ENCODE measurements around the gene ABHD17A. TPM values are rescaled to one million over a fixed set of nuclear protein-coding genes. Genes with fewer than 3 reads are reported as not detected.

The ABHD17A gene
- total RNA-seq, 1 experiment from 2014 or later = 60.7 TPM

GRCh38 chr19:1837222-1837565 lies 48.1 kb downstream of the ABHD17A start (continued):
- TF ChIP-seq IRF2 (CRISPR knock-in tag; IDR thresholded peaks at IDR 0.05; ENCODE audit: borderline replicate concordance, low read depth) (no peak), ZNF121 (CRISPR knock-in tag; IDR thresholded peaks at IDR 0.05) (no peak), STAT6 (CRISPR knock-in tag; conservative IDR thresholded peaks at IDR 0.05; ENCODE audit: low read depth) (no peak), KAT7 (CRISPR knock-in tag; IDR thresholded peaks at IDR 0.05; ENCODE audit: borderline replicate concordance) (no peak), HMGXB4 (CRISPR knock-in tag; IDR thresholded peaks at IDR 0.05) (no peak)

DNA sequence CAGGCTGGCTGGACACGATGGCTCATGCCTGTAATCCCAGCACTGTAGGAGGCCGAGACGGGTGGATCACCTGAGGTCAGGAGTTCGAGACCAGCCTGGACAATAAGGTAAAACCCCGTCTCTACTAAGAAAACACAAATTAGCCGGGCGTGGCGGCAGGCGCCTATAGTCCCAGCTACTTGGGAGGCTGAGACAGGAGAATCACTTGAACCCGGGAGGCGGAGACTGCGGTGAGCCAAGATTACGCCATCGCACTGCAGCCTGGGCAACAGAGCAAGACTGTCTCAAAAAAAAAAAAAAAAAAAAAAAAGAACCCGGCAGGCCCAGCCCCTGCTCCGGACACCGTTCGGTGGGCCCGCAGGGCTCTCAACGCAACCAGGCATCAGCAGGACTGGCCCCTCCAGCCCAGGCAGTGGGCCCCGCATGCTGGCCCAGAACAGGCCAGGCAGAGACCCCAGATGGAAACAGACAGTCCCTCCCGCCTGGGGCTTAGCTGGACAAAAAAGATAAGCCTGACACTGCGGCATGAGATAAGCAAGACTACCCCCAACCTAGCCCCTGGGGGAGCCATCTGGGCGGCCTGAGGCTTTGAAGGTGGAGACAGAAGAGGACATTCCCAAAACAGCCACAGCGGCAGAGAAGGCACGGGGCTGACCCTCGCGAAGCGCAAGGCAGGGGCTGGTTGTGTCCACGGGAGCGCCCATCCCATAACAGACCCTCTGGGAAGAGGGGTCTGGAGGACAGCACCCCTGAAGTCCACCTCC lies 48.7 kb downstream of the ABHD17A start:
- Mint-ChIP-seq H3K9me3 (no peaks in the 10 kb centered on the region), H3K36me3 (no peaks in the 10 kb centered on the region), H3K4me1 (0 out of 2 replicates have a peak, but pooled peaks cover 6% of the 10 kb centered on the region), H3K27me3 (ENCODE audit: low read depth) (no peaks in the 10 kb centered on the region), H3K27ac (no peak overlapping the region), H3K4me3 (no peak overlapping the region)
- ChIA-PET CTCF (interaction anchor here (0.6 to 5.6 kb wide), 16 partner anchors 9 to 505 kb away, joined by 4 to 216 read pairs (median 9); partner anchors contain the start of genes REEP6 and REXO1), POLR2A (interaction anchor here (1.5 kb wide), 1 partner anchor 11 kb away, joined by 8 read pairs; no protein-coding TSS in a partner anchor)
- DNase-seq (ENCODE audit: low spot score) (no peak), ATAC-seq (no peak)
- no peak for TF ChIP-seq ESRRA (CRISPR knock-in tag; IDR thresholded peaks at IDR 0.05; ENCODE audit: borderline replicate concordance)

DNA sequence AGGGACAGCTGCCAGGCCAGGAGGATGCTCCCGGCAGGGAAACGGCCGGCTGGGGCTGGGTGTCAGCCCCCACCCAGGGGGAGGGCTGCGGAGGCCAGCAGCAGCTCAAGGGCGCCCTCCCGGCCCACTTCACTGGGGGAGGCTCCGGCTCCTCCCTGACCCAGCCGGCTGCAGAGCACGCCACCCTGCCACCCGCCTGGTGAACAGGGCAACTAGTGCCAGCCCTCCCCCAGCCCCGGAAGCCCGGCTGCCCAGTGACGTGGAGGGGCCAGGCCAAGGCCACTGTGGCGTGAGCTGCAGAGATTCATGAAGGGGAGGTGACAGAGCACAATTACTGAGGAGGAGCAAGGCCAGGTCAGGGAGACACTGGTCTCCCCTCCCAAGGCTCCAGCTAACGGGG lies 51.8 kb downstream of the ABHD17A start:
- Mint-ChIP-seq H3K36me3 (no peaks in the 10 kb centered on the region), H3K9me3 (no peaks in the 10 kb centered on the region), H3K27me3 (ENCODE audit: low read depth) (no peaks in the 10 kb centered on the region), H3K27ac (no peak overlapping the region), H3K4me1 (0 out of 2 replicates have a peak, but pooled peaks cover 3% of the 10 kb centered on the region), H3K4me3 (no peak overlapping the region)
- ChIA-PET POLR2A (no interaction called here), CTCF (interaction anchor here (0.7 to 1.9 kb wide), 3 partner anchors 10 to 113 kb away, joined by 3 to 7 read pairs (median 6); no protein-coding TSS in a partner anchor)
- no peak for DNase-seq (ENCODE audit: low spot score)
- ATAC-seq = no peak
- TF ChIP-seq, protein P1, sequence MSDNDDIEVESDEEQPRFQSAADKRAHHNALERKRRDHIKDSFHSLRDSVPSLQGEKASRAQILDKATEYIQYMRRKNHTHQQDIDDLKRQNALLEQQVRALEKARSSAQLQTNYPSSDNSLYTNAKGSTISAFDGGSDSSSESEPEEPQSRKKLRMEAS (CRISPR knock-in tag; IDR thresholded peaks at IDR 0.05) = no peak
- TF ChIP-seq ZNF416 (CRISPR knock-in tag; IDR thresholded peaks at IDR 0.05) (no peak), SMAD4 (CRISPR knock-in tag; IDR thresholded peaks at IDR 0.05) (no peak), ZNF219 (CRISPR knock-in tag; IDR thresholded peaks at IDR 0.05; ENCODE audit: borderline replicate concordance) (no peak), AR (CRISPR knock-in tag; IDR thresholded peaks at IDR 0.05) (no peak), ZNF317 (CRISPR knock-in tag; IDR thresholded peaks at IDR 0.05; ENCODE audit: borderline replicate concordance, low read depth) (no peak), KAT7 (CRISPR knock-in tag; IDR thresholded peaks at IDR 0.05; ENCODE audit: borderline replicate concordance) (no peak)
- TF ChIP-seq, protein P2, sequence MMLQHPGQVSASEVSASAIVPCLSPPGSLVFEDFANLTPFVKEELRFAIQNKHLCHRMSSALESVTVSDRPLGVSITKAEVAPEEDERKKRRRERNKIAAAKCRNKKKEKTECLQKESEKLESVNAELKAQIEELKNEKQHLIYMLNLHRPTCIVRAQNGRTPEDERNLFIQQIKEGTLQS (CRISPR knock-in tag; conservative IDR thresholded peaks at IDR 0.05) = no peak
